SK-N-SH (cell line): ENCODE measurements around the gene ANO9. TPM values are rescaled to one million over a fixed set of nuclear protein-coding genes. Genes with fewer than 3 reads are reported as not detected.

Source experiments
- CTCF ChIA-PET: fragments of 300-600, 350-600 bp; formaldehyde crosslinking; extraction: SDS; loops from one replicate; lab custom pipeline; 2021; lab: Yijun Ruan, JAX
- POLR2A ChIA-PET: fragments of 350-600 bp; sonication (Branson Sonifier 250); formaldehyde crosslinking; extraction: SDS; loops from one replicate; lab custom pipeline; 2020; ENCODE audit warnings: antibody characterized with exemption, inconsistent platforms; lab: Yijun Ruan, JAX
- DNase-seq: peaks from one replicate; pipeline ENCODE4 v3.0.0; 2012
- H2AFZ ChIP-seq: fragments of 200-600 bp; sonication (generic); 2 replicates; pipeline ENCODE4 v1.8.1; 2016; ENCODE audit warnings: antibody characterized with exemption, mild to moderate bottlenecking, low read depth
- H3F3A ChIP-seq: fragments of 200-600 bp; sonication (generic); replicated peaks from 2 replicates; pipeline ENCODE3; 2016; ENCODE audit warnings: antibody characterized with exemption, mild to moderate bottlenecking; ENCODE audit not compliant: insufficient read depth
- H3K27ac ChIP-seq, 2 experiments: fragments of 200-500 bp in 1 of 2; fragments of 200-600 bp in 1 of 2; sonication (Bioruptor generic) in 1 of 2; sonication (generic), shearing (Covaris generic) in 1 of 2; 2 replicates each; pipeline versions ENCODE4 v1.5.1 to v1.6.1; 2014 to 2016; ENCODE audit warnings: low read depth in 2 of 2, inconsistent platforms in 1 of 2, low read length in 1 of 2, mild to moderate bottlenecking in 1 of 2, mixed read lengths in 1 of 2
- H3K27me3 ChIP-seq: fragments of 200-600 bp; sonication (generic), shearing (Covaris generic); 2 replicates; pipeline ENCODE4 v1.6.1; 2016; ENCODE audit warnings: mixed run types; ENCODE audit not compliant: insufficient read depth
- H3K36me3 ChIP-seq, 2 experiments: fragments of 200-500 bp in 1 of 2; fragments of 200-600 bp in 1 of 2; sonication (Bioruptor generic) in 1 of 2; sonication (generic) in 1 of 2; replicated peaks in 1 of 2; 2 replicates each; pipeline versions ENCODE3 to v1.5.1; 2014 to 2016; ENCODE audit warnings: low read length in 1 of 2, mild to moderate bottlenecking in 1 of 2; ENCODE audit not compliant: insufficient read depth in 2 of 2, control insufficient read depth in 1 of 2
- H3K4me1 ChIP-seq, 2 experiments: fragments of 200-500 bp in 1 of 2; fragments of 200-600 bp in 1 of 2; sonication (Bioruptor generic) in 1 of 2; sonication (generic), shearing (Covaris generic) in 1 of 2; 2 replicates each; pipeline versions ENCODE4 v1.5.1 to v1.6.1; 2014 to 2016; ENCODE audit warnings: low read depth in 1 of 2, low read length in 1 of 2, mixed run types in 1 of 2; ENCODE audit not compliant: insufficient read depth in 2 of 2, control insufficient read depth in 1 of 2
- H3K4me2 ChIP-seq: fragments of 200-600 bp; sonication (generic), shearing (Covaris generic); 2 replicates; pipeline ENCODE4 v1.6.1; 2017; ENCODE audit warnings: mixed run types
- H3K4me3 ChIP-seq, 2 experiments: fragments of 200-500 bp in 1 of 2; fragments of 200-600 bp in 1 of 2; sonication (Bioruptor generic) in 1 of 2; sonication (generic), shearing (Covaris generic) in 1 of 2; 2 replicates each; pipeline versions ENCODE4 v1.5.1 to v1.8.1; 2014 to 2016; ENCODE audit warnings: low read depth in 2 of 2, inconsistent platforms in 1 of 2, low read length in 1 of 2, mild to moderate bottlenecking in 1 of 2, mixed read lengths in 1 of 2, moderate library complexity in 1 of 2
- H3K79me2 ChIP-seq: fragments of 200-600 bp; sonication (generic); 2 replicates; pipeline ENCODE4 v1.8.1; 2017; ENCODE audit warnings: mild to moderate bottlenecking; ENCODE audit not compliant: insufficient read depth
- H3K9ac ChIP-seq: fragments of 200-600 bp; sonication (generic); 2 replicates; pipeline ENCODE4 v1.6.1; 2017; ENCODE audit warnings: mixed run types
- H3K9me2 ChIP-seq: fragments of 200-600 bp; sonication (generic); 2 replicates; pipeline ENCODE4 v1.6.1; 2017; ENCODE audit warnings: mixed run types
- H3K9me3 ChIP-seq: fragments of 200-600 bp; sonication (generic); 2 replicates; pipeline ENCODE4 v1.6.1; 2017; ENCODE audit warnings: mixed run types, mild to moderate bottlenecking, moderate library complexity
- H4K20me1 ChIP-seq: fragments of 200-600 bp; sonication (generic); 2 replicates; pipeline ENCODE4 v1.6.1; 2017; ENCODE audit warnings: mild to moderate bottlenecking, mixed run types; ENCODE audit not compliant: insufficient read depth
- CHD2 ChIP-seq: fragments of 150-350 bp; IDR thresholded peaks from 2 replicates; pipeline ENCODE4 v1.6.1; 2018; ENCODE audit warnings: low read length; ENCODE audit not compliant: partially characterized antibody
- EP300 ChIP-seq, 2 experiments: IDR thresholded peaks; 2 replicates each; pipeline versions ENCODE4 v1.4.0 to v1.6.1; 2012; ENCODE audit warnings: borderline replicate concordance in 1 of 2, low read depth in 1 of 2, low read length in 1 of 2
- FOXJ3 ChIP-seq: sonication (generic); formaldehyde crosslinking; IDR thresholded peaks from 2 replicates; pipeline ENCODE4 v1.5.1; 2020; ENCODE audit warnings: mild to moderate bottlenecking, missing genetic modification reagents
- FOXM1 ChIP-seq: IDR thresholded peaks from 2 replicates; pipeline ENCODE4 v1.4.0; 2012; ENCODE audit warnings: low read depth, mild to moderate bottlenecking
- IRF3 ChIP-seq: fragments of 150-350 bp; IDR thresholded peaks from 2 replicates; pipeline ENCODE4 v1.6.1; 2016; ENCODE audit warnings: mild to moderate bottlenecking, low read depth, low read length
- NFIC ChIP-seq: IDR thresholded peaks from 2 replicates; pipeline ENCODE4 v1.4.0; 2012; ENCODE audit warnings: borderline replicate concordance
- POLR2AphosphoS5 ChIP-seq: IDR thresholded peaks from 2 replicates; pipeline ENCODE4 v1.6.1; 2012; ENCODE audit warnings: low read depth, low read length
- RAD21 ChIP-seq: IDR thresholded peaks from 2 replicates; pipeline ENCODE4 v1.6.1; 2012; ENCODE audit warnings: mild to moderate bottlenecking, low read length
- SIN3A ChIP-seq: IDR thresholded peaks from 2 replicates; pipeline ENCODE4 v1.6.1; 2012; ENCODE audit warnings: low read depth, mild to moderate bottlenecking, low read length, moderate library complexity, borderline replicate concordance
- TCF12 ChIP-seq: IDR thresholded peaks from 2 replicates; pipeline ENCODE4 v1.4.0; 2012
- WGBS: methylation state at CpG from one replicate; pipeline ENCODE4 v1.1.6; 2017; ENCODE audit warnings: low lambda C conversion rate; 5-methylcytosine and 5-hydroxymethylcytosine counted together
- polyA plus RNA-seq, 3 experiments: library from polyadenylated mRNA; depleted of rRNA; stranded (reverse); fragments of >200 nt; gene quantifications; 2 replicates each; pipeline ENCODE4 v1.2.3, GENCODE V29; 2012

Gene ANO9
- polyA plus RNA-seq, 1 of the 3 experiments (the other 2 are of a cell fraction): 0.12 TPM

GRCh38 chr11:416757-417621, 24.8 kb downstream of the ANO9 start:
- Histone ChIP-seq H3K4me2 (peak overlapping the region; percentile 67; the same call in 1 of the 2 replicates), H3K9ac (no peak overlapping the region), H3K79me2 (no peaks in the 10 kb centered on the region), H3K4me1 (peaks cover 0 to 7% of the 10 kb centered on the region in 2 experiments; a peak in 1 of 4 replicates), H2AFZ (no peak overlapping the region), H3K9me2 (no peaks in the 10 kb centered on the region), H4K20me1 (no peaks in the 10 kb centered on the region), H3K4me3 (peak overlapping the region; percentile 6 to 17; a peak in 1 of 4 replicates), H3K27ac (no peak overlapping the region), H3K9me3 (no peaks in the 10 kb centered on the region), H3K36me3 (no peaks in the 10 kb centered on the region), H3F3A (no peaks in the 10 kb centered on the region), H3K27me3 (peaks cover 33% of the 10 kb centered on the region)
- DNase-seq: no peak
- 23% methylated on average over 15 of the region's 97 CpGs for WGBS
- TF ChIP-seq RAD21: no peak
- no peak for TF ChIP-seq POLR2AphosphoS5
- no peak for TF ChIP-seq CHD2
- TF ChIP-seq TCF12: no peak
- no peak for TF ChIP-seq FOXJ3 (CRISPR knock-in tag)
- POLR2A ChIA-PET: no interaction called here
- CTCF ChIA-PET: interaction anchor here (0.9 to 1.2 kb wide), 4 partner anchors 31 to 165 kb away, joined by 3 to 4 read pairs (median 4); no protein-coding TSS in a partner anchor

- CTCF ChIA-PET: interaction anchor here (0.9 to 3.9 kb wide), 5 partner anchors 32 to 164 kb away, joined by 3 to 14 read pairs (median 4); no protein-coding TSS in a partner anchor
- peaks cover 33% of the 10 kb centered on the region for H3K27me3 ChIP-seq
- H3K9me2 ChIP-seq: no peaks in the 10 kb centered on the region
- no peak overlapping the region for H3K9ac ChIP-seq
- TF ChIP-seq EP300 (IDR thresholded peaks at IDR 0.05; ENCODE audit: borderline replicate concordance in 1 of 2, low read depth in 1 of 2, low read length in 1 of 2): no peak
- TF ChIP-seq IRF3: no peak
- TF ChIP-seq NFIC: no peak
- no peak for TF ChIP-seq SIN3A
- no peak for TF ChIP-seq RAD21
- no peak for TF ChIP-seq FOXM1
- H3K9me3 ChIP-seq: no peaks in the 10 kb centered on the region
- POLR2A ChIA-PET: no interaction called here
- DNase-seq: no peak
- no peak overlapping the region for H3K27ac ChIP-seq
- H3K4me3 ChIP-seq: peak overlapping the region; percentile 6 to 17; a peak in 1 of 4 replicates
- no peak overlapping the region for H2AFZ ChIP-seq
- H3K4me2 ChIP-seq: peak overlapping the region; percentile 67; the same call in 1 of the 2 replicates
- no peaks in the 10 kb centered on the region for H3K79me2 ChIP-seq
- 64% methylated on average over 8 of the region's 45 CpGs for WGBS
- no peaks in the 10 kb centered on the region for H4K20me1 ChIP-seq
- H3K36me3 ChIP-seq: no peaks in the 10 kb centered on the region
- peaks cover 0 to 7% of the 10 kb centered on the region in 2 experiments; a peak in 1 of 4 replicates for H3K4me1 ChIP-seq
- no peaks in the 10 kb centered on the region for H3F3A ChIP-seq
Observed at GRCh38 chr11:416051-416756, 25.6 kb downstream of the ANO9 start.
